HepG2 (cell line): ENCODE measurements around the gene SP6. TPM values are rescaled to one million over a fixed set of nuclear protein-coding genes. Genes with fewer than 3 reads are reported as not detected.

Experiments
- ATAC-seq: fragments of 200-7000 bp; cut with Tn5 transposase; 3 replicates; pipeline ENCODE4 v1.9.1; 2020; ENCODE audit warnings: mild to moderate bottlenecking, moderate library complexity
- BruUV-seq: library from RNA; stranded (reverse); fragments of 400-500 nt; replicated peaks from 2 replicates; lab custom pipeline; 2021; lab: Mats Ljungman, UMichigan
- CTCF ChIA-PET: fragments of 300-600 bp; formaldehyde crosslinking; extraction: SDS; loops from one replicate; lab custom pipeline; 2021; ENCODE audit warnings: low total read pairs, inconsistent platforms, low intra/inter-chr PET ratio; lab: Yijun Ruan, JAX
- POLR2A ChIA-PET: fragments of 350-600 bp; sonication (Branson Sonifier 250); formaldehyde crosslinking; loops from one replicate; lab custom pipeline; 2020; ENCODE audit warnings: antibody characterized with exemption, inconsistent platforms; lab: Yijun Ruan, JAX
- DNase-seq: peaks from one replicate; pipeline ENCODE4 v3.0.0-alpha.2; 2015; ENCODE audit warnings: low spot score
- FAIRE-seq: peaks from 3 replicates; lab custom pipeline; 2011; peaks lifted over from hg19 to GRCh38; lab: Jason Lieb, UNC
- H2AFZ ChIP-seq: one replicate; pipeline ENCODE4 v1.6.1; 2011; ENCODE audit warnings: low read length, inconsistent platforms
- H3K27ac ChIP-seq: fragments of 300-600 bp; 3 replicates; pipeline ENCODE4 v1.8.0; 2011; ENCODE audit warnings: mixed run types, mild to moderate bottlenecking, mixed read lengths, low read length, inconsistent platforms; ENCODE audit not compliant: insufficient read depth; ENCODE audit errors: extremely low read length
- H3K27me3 ChIP-seq, 2 experiments: fragments of 200-600 bp in 1 of 2; 2 replicates in 1 of 2; 3 replicates in 1 of 2; pipeline versions ENCODE4 v1.6.0 to v1.8.0; 2011; ENCODE audit warnings: low read length in 2 of 2, mild to moderate bottlenecking in 2 of 2, moderate library complexity in 2 of 2, inconsistent platforms in 1 of 2; ENCODE audit not compliant: insufficient read depth in 2 of 2, control insufficient read depth in 1 of 2
- H3K36me3 ChIP-seq, 2 experiments: fragments of 200-600 bp in 1 of 2; replicated peaks in 1 of 2; 2 replicates in 1 of 2; 3 replicates in 1 of 2; pipeline versions ENCODE4 v1.5.1 to v1.8.0; 2011; ENCODE audit warnings: low read length in 2 of 2, inconsistent platforms in 1 of 2; ENCODE audit not compliant: insufficient read depth in 2 of 2, control insufficient read depth in 1 of 2
- H3K4me1 ChIP-seq: 2 replicates; pipeline ENCODE4 v1.5.1; 2012; ENCODE audit warnings: low read length, inconsistent platforms; ENCODE audit not compliant: insufficient read depth
- H3K4me2 ChIP-seq: 2 replicates; pipeline ENCODE4 v1.6.0; 2011; ENCODE audit warnings: low read depth, low read length, inconsistent platforms
- H3K4me3 ChIP-seq, 3 experiments: fragments of 200-600 bp in 1 of 3; sonication (generic), shearing (Covaris generic) in 1 of 3; replicated peaks in 1 of 3; 2 replicates each; pipeline ENCODE4 v1.5.1; 2011 to 2016; ENCODE audit warnings: low read length in 3 of 3, inconsistent platforms in 2 of 3, low read depth in 2 of 3, mild to moderate bottlenecking in 2 of 3, control low read depth in 1 of 3, mixed read lengths in 1 of 3; ENCODE audit not compliant: insufficient read depth in 1 of 3
- H3K79me2 ChIP-seq: one replicate; pipeline ENCODE4 v1.6.1; 2011; ENCODE audit warnings: low read length, inconsistent platforms; ENCODE audit not compliant: insufficient read depth
- H3K9ac ChIP-seq: 2 replicates; pipeline ENCODE4 v1.6.0; 2011; ENCODE audit warnings: mild to moderate bottlenecking, low read depth, low read length, inconsistent platforms; ENCODE audit not compliant: insufficient read depth
- H3K9me3 ChIP-seq: 2 replicates; pipeline ENCODE4 v1.5.1; 2012; ENCODE audit warnings: mild to moderate bottlenecking, low read length
- H4K20me1 ChIP-seq: 2 replicates; pipeline ENCODE4 v1.6.0; 2011; ENCODE audit warnings: inconsistent platforms, mild to moderate bottlenecking, low read length, moderate library complexity; ENCODE audit not compliant: insufficient read depth
- FOSL2 ChIP-seq: sonication (generic); formaldehyde crosslinking; IDR thresholded peaks from 2 replicates; pipeline ENCODE4 v1.4.0; 2020; ENCODE audit warnings: missing genetic modification reagents
- MIER2 ChIP-seq: IDR thresholded peaks from 2 replicates; pipeline ENCODE4 v1.6.1; 2016; ENCODE audit warnings: missing biosample characterization, missing genetic modification reagents
- REXO4 ChIP-seq: sonication (generic); formaldehyde crosslinking; IDR thresholded peaks from 2 replicates; pipeline ENCODE4 v1.8.0; 2022; ENCODE audit warnings: missing genetic modification reagents, mild to moderate bottlenecking, borderline replicate concordance
- SOX5 ChIP-seq: IDR thresholded peaks from 2 replicates; pipeline ENCODE4 v1.6.1; 2016; ENCODE audit warnings: borderline replicate concordance
- ZNF335 ChIP-seq: sonication (generic); formaldehyde crosslinking; IDR thresholded peaks from 2 replicates; pipeline ENCODE4 v1.4.0; 2020; ENCODE audit warnings: missing genetic modification reagents
- WGBS: methylation state at CpG from one replicate; pipeline ENCODE4 v1.1.6; 2017; ENCODE audit warnings: low lambda C conversion rate; 5-methylcytosine and 5-hydroxymethylcytosine counted together
- in situ Hi-C: cut with HindIII; loops from 2 replicates; pipeline ENCODE4 v1.10.0; 2017; ENCODE audit warnings: low pct_unique_long_range_greater_than_20kb; ENCODE audit not compliant: extremely low pct_ligation_motif_present
- intact Hi-C: fragments of 100-400 bp; cut with micrococcal nuclease; formaldehyde crosslinking; loops from one replicate; pipeline ENCODE4 v1.10.0; 2022; ENCODE audit not compliant: unreplicated experiment
- polyA plus RNA-seq, 8 experiments: library from polyadenylated mRNA; depleted of rRNA in 3 of 8; stranded (reverse) in 7 of 8; unstranded in 1 of 8; fragments of >200 nt; fragmentation: Illumina TruSeq in 4 of 8; extraction: Trizol in 4 of 8; gene quantifications; 2 replicates each; pipeline versions ENCODE4 v1.2.1 to v1.2.3, GENCODE V29; 2011 to 2016; ENCODE audit warnings: low read depth in 4 of 8, missing spikeins in 1 of 8, mixed read lengths in 1 of 8; ENCODE audit not compliant: insufficient read depth in 1 of 8
- total RNA-seq, 5 experiments: library from RNA; depleted of rRNA; stranded (reverse); fragments of >200 nt; fragmentation: Illumina TruSeq; extraction: Trizol; gene quantifications; 2 replicates each; pipeline ENCODE4 v1.2.3, GENCODE V29; 2016; ENCODE audit warnings: low read depth in 1 of 5
- TF ChIP-seq, protein P1 (sequence below): sonication (generic); formaldehyde crosslinking; IDR thresholded peaks from 2 replicates; pipeline ENCODE4 v1.5.1; 2020; ENCODE audit warnings: missing genetic modification reagents, mild to moderate bottlenecking, borderline replicate concordance

Gene SP6
- total and polyA plus RNA-seq, 2 of the 13 experiments (the other 11 are each of a cell fraction or from before 2014, with no cell fraction given) = 0.07 TPM

DNA sequence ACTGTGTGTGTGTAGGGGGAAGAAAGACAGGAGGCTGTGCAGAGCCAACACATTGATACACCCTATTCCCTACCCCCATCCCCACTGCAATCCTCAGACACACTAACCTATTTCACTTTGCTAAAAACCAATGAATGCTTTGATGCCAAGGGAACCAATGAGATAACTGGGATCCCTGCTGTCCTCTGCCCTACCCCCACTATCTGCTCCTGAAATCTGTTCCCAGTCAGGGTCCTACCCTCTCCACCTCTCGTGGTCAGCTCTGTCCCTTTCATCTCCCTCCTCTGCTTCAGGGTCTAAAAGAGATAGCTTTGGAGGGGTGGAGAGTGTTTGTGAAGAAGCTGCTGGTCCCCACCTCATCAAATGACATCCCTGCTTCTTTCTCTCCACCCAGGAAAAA, 19.1 kb upstream of the SP6 start (continued):
- TF ChIP-seq, protein P1, sequence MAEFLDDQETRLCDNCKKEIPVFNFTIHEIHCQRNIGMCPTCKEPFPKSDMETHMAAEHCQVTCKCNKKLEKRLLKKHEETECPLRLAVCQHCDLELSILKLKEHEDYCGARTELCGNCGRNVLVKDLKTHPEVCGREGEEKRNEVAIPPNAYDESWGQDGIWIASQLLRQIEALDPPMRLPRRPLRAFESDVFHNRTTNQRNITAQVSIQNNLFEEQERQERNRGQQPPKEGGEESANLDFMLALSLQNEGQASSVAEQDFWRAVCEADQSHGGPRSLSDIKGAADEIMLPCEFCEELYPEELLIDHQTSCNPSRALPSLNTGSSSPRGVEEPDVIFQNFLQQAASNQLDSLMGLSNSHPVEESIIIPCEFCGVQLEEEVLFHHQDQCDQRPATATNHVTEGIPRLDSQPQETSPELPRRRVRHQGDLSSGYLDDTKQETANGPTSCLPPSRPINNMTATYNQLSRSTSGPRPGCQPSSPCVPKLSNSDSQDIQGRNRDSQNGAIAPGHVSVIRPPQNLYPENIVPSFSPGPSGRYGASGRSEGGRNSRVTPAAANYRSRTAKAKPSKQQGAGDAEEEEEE = no peak
- TF ChIP-seq REXO4 (CRISPR knock-in tag) = no peak
- no peak for TF ChIP-seq FOSL2 (CRISPR knock-in tag)
- no peak for TF ChIP-seq SOX5 (CRISPR knock-in tag)
- TF ChIP-seq MIER2 (CRISPR knock-in tag) = no peak

DNA sequence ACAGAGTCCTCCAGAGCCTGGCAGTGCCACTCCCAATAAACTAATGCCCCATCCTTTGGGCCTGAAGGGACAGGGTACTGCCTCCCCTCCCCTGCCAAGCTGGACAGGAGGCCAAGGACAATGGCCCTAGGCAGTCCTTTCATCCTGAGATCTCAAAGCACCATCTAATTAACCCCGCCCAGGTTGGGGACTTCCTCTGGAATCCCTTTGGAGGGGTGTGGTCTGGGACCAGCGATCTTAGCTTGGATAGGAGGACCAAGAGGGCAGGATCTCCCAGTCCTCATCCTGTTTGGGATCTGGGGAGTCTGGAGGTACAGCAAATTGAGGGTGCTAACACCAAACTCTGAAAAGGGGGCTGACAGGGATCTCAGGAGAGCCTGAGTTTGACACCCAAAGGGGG, 18.2 kb upstream of the SP6 start:
- WGBS = 22% methylated on average over 2 of the region's 2 CpGs
- H4K20me1 ChIP-seq = no peaks in the 10 kb centered on the region
- H3K9ac ChIP-seq = no peak overlapping the region
- H3K27me3 ChIP-seq = peaks cover 5 to 32% of the 10 kb centered on the region in 2 experiments
- H3K36me3 ChIP-seq = no peaks in the 10 kb centered on the region
- TF ChIP-seq ZNF335 (CRISPR knock-in tag) = no peak
- FAIRE-seq (no peak), DNase-seq (no peak), ATAC-seq (no peak)
- ChIA-PET POLR2A (no interaction called here), CTCF (no interaction called here)
- intact Hi-C loops (no loop called here), in situ Hi-C loops (no loop called here)
- no peak overlapping the region for H2AFZ ChIP-seq
- no peak overlapping the region for H3K27ac ChIP-seq
- no TSS peak for BruUV-seq
- H3K4me1 ChIP-seq = no peaks in the 10 kb centered on the region
- no peak overlapping the region for H3K4me3 ChIP-seq
- H3K79me2 ChIP-seq = no peaks in the 10 kb centered on the region
- H3K4me2 ChIP-seq = no peak overlapping the region
- no peaks in the 10 kb centered on the region for H3K9me3 ChIP-seq
